Brain microvascular endothelial cell (primary cell): ENCODE results near the gene ZNF646.

Source experiments
- DNase-seq: peaks from one replicate; pipeline ENCODE4 v3.0.0-alpha.2; 2020
- H3K27ac ChIP-seq: fragments of 250-450 bp; sonication (Bioruptor Pico); 2 replicates; pipeline ENCODE4 v1.5.1; 2020; ENCODE audit warnings: mild to moderate bottlenecking, moderate library complexity
- H3K27me3 ChIP-seq: fragments of 250-450 bp; sonication (Bioruptor Pico); replicated peaks from 2 replicates; pipeline ENCODE4 v1.5.1; 2020; ENCODE audit warnings: mild to moderate bottlenecking
- H3K36me3 ChIP-seq: fragments of 250-450 bp; sonication (Bioruptor Pico); replicated peaks from 2 replicates; pipeline ENCODE4 v1.5.1; 2020; ENCODE audit warnings: mild to moderate bottlenecking
- H3K4me3 ChIP-seq: 2 replicates; pipeline ENCODE4 v1.5.1; 2011; ENCODE audit warnings: low read depth, mild to moderate bottlenecking, control low read depth, low read length, moderate library complexity
- in situ Hi-C: cut with HindIII; loops from 2 replicates; pipeline ENCODE4 v1.10.0; 2017; ENCODE audit warnings: low sequenced_read_pairs, low pct_ligation_motif_present
- TF ChIP-seq, protein P1 (sequence below): IDR thresholded peaks from 2 replicates; pipeline ENCODE4 v1.5.1; 2011; ENCODE audit warnings: low read depth, mild to moderate bottlenecking, moderate library complexity, low read length, control low read depth, inconsistent platforms; ENCODE audit errors: missing control alignments

ZNF646 gene, protein sequence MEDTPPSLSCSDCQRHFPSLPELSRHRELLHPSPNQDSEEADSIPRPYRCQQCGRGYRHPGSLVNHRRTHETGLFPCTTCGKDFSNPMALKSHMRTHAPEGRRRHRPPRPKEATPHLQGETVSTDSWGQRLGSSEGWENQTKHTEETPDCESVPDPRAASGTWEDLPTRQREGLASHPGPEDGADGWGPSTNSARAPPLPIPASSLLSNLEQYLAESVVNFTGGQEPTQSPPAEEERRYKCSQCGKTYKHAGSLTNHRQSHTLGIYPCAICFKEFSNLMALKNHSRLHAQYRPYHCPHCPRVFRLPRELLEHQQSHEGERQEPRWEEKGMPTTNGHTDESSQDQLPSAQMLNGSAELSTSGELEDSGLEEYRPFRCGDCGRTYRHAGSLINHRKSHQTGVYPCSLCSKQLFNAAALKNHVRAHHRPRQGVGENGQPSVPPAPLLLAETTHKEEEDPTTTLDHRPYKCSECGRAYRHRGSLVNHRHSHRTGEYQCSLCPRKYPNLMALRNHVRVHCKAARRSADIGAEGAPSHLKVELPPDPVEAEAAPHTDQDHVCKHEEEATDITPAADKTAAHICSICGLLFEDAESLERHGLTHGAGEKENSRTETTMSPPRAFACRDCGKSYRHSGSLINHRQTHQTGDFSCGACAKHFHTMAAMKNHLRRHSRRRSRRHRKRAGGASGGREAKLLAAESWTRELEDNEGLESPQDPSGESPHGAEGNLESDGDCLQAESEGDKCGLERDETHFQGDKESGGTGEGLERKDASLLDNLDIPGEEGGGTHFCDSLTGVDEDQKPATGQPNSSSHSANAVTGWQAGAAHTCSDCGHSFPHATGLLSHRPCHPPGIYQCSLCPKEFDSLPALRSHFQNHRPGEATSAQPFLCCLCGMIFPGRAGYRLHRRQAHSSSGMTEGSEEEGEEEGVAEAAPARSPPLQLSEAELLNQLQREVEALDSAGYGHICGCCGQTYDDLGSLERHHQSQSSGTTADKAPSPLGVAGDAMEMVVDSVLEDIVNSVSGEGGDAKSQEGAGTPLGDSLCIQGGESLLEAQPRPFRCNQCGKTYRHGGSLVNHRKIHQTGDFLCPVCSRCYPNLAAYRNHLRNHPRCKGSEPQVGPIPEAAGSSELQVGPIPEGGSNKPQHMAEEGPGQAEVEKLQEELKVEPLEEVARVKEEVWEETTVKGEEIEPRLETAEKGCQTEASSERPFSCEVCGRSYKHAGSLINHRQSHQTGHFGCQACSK (N-terminal part only)

DNA sequence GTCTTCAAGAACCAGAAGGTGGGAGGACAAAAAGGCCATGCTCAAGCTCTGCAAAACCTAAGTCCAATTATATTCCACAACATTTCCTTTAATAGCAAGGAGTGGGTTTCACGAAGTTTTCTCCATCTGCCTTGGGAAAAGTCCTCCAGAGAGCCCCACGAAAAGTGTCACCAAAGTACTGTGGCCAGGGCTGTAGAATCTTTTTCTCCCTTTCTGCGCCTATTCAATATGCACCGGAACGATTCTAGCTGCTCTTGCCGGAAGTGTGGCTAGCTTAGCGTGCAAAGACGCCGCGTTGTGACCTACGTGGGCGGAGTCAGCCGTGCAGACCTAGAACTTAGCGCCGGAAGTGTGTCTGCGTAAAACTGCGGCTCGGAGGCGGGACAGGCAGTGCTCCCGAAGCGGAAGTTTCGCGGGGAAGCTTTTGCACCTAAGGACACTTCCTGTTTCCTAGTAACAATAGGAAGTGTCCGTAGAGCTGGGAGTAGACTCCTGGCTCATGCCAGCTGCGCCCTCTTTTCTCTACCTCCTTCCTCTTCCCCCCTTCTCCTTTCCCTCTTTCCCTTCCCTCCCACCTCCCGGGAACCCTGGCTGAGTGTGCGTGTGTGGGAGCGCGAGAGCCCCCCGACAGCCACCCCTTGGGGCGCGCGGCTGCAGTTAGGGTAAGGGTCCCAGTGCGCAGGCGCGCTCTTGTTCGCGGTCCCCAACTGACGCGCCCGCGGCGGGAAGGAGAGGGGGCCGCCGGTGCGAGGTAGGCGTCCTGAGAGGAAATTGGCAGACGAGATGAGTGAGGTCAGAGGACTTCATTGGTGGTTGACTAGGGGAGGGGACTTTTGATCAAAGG lies at the start of gene ZNF646, which contains the start of gene ZNF668:
Gene ZNF646, plus strand, starts transcription at position 453 of the 844 bp plus-strand sequence. CDS start 1,903 bp downstream, outside the sequence.
Gene ZNF668, minus strand, starts transcription at position 271 of the 844 bp plus-strand sequence. CDS start 9,781 bp downstream, outside the sequence.
- peak within 1 kb of the TSS; percentile 93 for H3K27ac ChIP-seq
- TF ChIP-seq, protein P1, sequence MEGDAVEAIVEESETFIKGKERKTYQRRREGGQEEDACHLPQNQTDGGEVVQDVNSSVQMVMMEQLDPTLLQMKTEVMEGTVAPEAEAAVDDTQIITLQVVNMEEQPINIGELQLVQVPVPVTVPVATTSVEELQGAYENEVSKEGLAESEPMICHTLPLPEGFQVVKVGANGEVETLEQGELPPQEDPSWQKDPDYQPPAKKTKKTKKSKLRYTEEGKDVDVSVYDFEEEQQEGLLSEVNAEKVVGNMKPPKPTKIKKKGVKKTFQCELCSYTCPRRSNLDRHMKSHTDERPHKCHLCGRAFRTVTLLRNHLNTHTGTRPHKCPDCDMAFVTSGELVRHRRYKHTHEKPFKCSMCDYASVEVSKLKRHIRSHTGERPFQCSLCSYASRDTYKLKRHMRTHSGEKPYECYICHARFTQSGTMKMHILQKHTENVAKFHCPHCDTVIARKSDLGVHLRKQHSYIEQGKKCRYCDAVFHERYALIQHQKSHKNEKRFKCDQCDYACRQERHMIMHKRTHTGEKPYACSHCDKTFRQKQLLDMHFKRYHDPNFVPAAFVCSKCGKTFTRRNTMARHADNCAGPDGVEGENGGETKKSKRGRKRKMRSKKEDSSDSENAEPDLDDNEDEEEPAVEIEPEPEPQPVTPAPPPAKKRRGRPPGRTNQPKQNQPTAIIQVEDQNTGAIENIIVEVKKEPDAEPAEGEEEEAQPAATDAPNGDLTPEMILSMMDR: no peak
- DNase-seq: peak; percentile 99
- no peaks in the 10 kb centered on the region for H3K27me3 ChIP-seq
- in situ Hi-C loops: no loop called here
- peak within 1 kb of the TSS; percentile 98 for H3K4me3 ChIP-seq
- H3K36me3 ChIP-seq: peaks cover 17% of the 10 kb centered on the region

DNA sequence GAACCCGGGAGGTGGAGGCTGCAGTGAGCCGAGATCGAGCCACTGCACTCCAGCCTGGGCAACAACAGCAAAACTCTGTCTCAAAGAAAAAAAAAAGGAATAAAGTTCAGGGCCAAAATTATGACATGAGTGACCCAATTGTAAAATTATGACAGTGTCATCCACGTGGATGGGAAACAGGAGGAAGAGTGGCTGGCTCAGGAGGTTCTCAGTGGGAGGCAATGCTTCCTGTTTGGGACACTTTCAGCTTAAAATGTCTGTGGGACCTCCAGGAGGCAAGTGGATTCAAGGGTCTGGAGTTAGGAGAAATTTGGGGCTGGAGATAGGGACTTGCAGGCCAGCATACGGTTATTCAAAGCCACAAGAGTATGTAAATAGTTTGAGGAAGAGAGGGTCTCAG lies 48.9 kb upstream of the ZNF646 start:
- no peak for DNase-seq
- Histone ChIP-seq H3K4me3 (no peak overlapping the region), H3K36me3 (no peaks in the 10 kb centered on the region), H3K27ac (no peak overlapping the region), H3K27me3 (no peaks in the 10 kb centered on the region)
- in situ Hi-C loops: no loop called here
- TF ChIP-seq, protein P1: no peak

DNA sequence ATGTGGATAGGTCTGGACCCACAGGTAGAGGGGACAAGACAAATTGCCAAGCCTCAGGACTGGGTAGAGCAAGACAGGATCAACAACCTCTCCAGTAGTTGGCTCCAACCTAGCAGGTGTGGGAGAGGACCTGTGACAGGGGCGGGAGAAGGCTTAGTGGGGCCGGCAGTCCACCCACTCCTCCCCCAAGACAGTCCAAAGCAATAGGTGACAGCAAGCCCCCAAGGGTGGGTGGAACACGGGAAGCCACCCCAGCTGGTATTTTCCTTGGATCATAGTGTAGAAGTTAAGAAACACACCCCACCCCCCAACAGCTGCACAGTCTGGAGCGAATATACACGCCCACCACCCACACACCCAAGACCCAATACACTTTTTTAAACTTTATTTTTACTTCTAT lies 45.0 kb upstream of the ZNF646 start:
- TF ChIP-seq, protein P1: no peak
- no peaks in the 10 kb centered on the region for H3K36me3 ChIP-seq
- in situ Hi-C loops: no loop called here
- no peaks in the 10 kb centered on the region for H3K27me3 ChIP-seq
- no peak for DNase-seq
- H3K27ac ChIP-seq: no peak overlapping the region
- no peak overlapping the region for H3K4me3 ChIP-seq

DNA sequence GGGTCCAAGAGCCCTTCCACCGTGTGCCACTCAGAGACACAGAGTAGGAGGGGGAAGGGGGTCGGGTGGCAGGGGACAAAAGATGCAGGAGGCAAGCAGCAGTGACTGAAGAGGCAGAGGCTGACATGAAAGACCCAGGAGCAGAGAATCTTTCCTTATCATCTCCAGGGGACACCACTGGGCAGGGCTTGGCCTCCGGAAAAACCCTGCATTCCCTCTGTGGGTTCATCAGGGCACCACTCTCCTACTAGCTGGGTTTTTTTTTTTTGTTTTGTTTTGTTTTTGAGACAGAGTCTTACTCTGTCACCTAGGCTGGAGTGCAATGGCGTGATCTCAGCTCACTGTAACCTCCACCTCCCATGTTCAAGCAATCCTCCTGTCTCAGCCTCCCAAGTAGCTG lies 42.9 kb upstream of the ZNF646 start:
- Histone ChIP-seq H3K27ac (no peak overlapping the region), H3K27me3 (no peaks in the 10 kb centered on the region), H3K36me3 (peaks cover 8% of the 10 kb centered on the region), H3K4me3 (no peak overlapping the region)
- DNase-seq: no peak
- in situ Hi-C loops: no loop called here
- TF ChIP-seq, protein P1: no peak
